Mesenchymal stem cell (in vitro differentiated cells and primary cell): Measurements from ENCODE around the gene RASSF7.

Experiments
- DNase-seq: peaks from one replicate; pipeline ENCODE4 v3.0.0-alpha.2; 2013
- H2AFZ ChIP-seq: one replicate; pipeline ENCODE4 v1.6.1; 2013; ENCODE audit warnings: low read depth, mild to moderate bottlenecking, control low read depth, inconsistent platforms, low read length, moderate library complexity
- H2AK5ac ChIP-seq: 2 replicates; pipeline ENCODE4 v1.6.1; 2013; ENCODE audit warnings: low read length, moderate library complexity, mild to moderate bottlenecking, inconsistent platforms; ENCODE audit not compliant: severe bottlenecking
- H2BK120ac ChIP-seq: one replicate; pipeline ENCODE4 v1.6.1; 2013; ENCODE audit warnings: low read depth, mild to moderate bottlenecking, inconsistent platforms, low read length, moderate library complexity
- H2BK12ac ChIP-seq, 2 experiments: one replicate each; pipeline ENCODE4 v1.6.1; 2013; ENCODE audit warnings: inconsistent platforms in 2 of 2, low read length in 2 of 2, mild to moderate bottlenecking in 2 of 2, moderate library complexity in 2 of 2, control low read depth in 1 of 2
- H2BK15ac ChIP-seq: one replicate; pipeline ENCODE4 v1.6.1; 2013; ENCODE audit warnings: mild to moderate bottlenecking, low read depth, inconsistent platforms; ENCODE audit not compliant: poor library complexity, severe bottlenecking
- H2BK5ac ChIP-seq: 2 replicates; pipeline ENCODE4 v1.6.1; 2013; ENCODE audit warnings: low read depth, mild to moderate bottlenecking, low read length, control low read depth, inconsistent platforms; ENCODE audit not compliant: poor library complexity, severe bottlenecking
- H3K14ac ChIP-seq, 2 experiments: one replicate each; pipeline ENCODE4 v1.6.1; 2013; ENCODE audit warnings: inconsistent platforms in 2 of 2, low read length in 2 of 2, control low read depth in 1 of 2, mild to moderate bottlenecking in 1 of 2, moderate library complexity in 1 of 2
- H3K18ac ChIP-seq, 2 experiments: one replicate each; pipeline ENCODE4 v1.6.1; 2013; ENCODE audit warnings: inconsistent platforms in 2 of 2, low read length in 2 of 2, control low read depth in 1 of 2, low read depth in 1 of 2, mild to moderate bottlenecking in 1 of 2
- H3K23ac ChIP-seq, 2 experiments: one replicate each; pipeline ENCODE4 v1.6.1; 2013; ENCODE audit warnings: inconsistent platforms in 2 of 2, low read length in 2 of 2, mild to moderate bottlenecking in 2 of 2, moderate library complexity in 2 of 2, control low read depth in 1 of 2
- H3K27ac ChIP-seq: 2 replicates; pipeline ENCODE4 v1.5.1; 2013; ENCODE audit warnings: mild to moderate bottlenecking, moderate library complexity, low read length, control low read depth, inconsistent platforms; ENCODE audit not compliant: poor library complexity, severe bottlenecking
- H3K27me3 ChIP-seq, 2 experiments: 2 replicates each; pipeline versions ENCODE4 v1.6.1 to v1.7.0; 2013; ENCODE audit warnings: low read length in 2 of 2, mild to moderate bottlenecking in 2 of 2, moderate library complexity in 2 of 2, control low read depth in 1 of 2, inconsistent platforms in 1 of 2; ENCODE audit not compliant: control insufficient read depth in 1 of 2, insufficient read depth in 1 of 2
- H3K36me3 ChIP-seq, 2 experiments: 2 replicates each; pipeline versions ENCODE4 v1.6.1 to v1.7.0; 2013; ENCODE audit warnings: low read length in 2 of 2, control low read depth in 1 of 2, inconsistent platforms in 1 of 2, low read depth in 1 of 2, mild to moderate bottlenecking in 1 of 2; ENCODE audit not compliant: insufficient read depth in 2 of 2, control insufficient read depth in 1 of 2
- H3K4ac ChIP-seq, 2 experiments: one replicate each; pipeline ENCODE4 v1.6.1; 2013; ENCODE audit warnings: inconsistent platforms in 2 of 2, low read length in 2 of 2, mild to moderate bottlenecking in 2 of 2, moderate library complexity in 2 of 2, control low read depth in 1 of 2, low read depth in 1 of 2
- H3K4me1 ChIP-seq: 2 replicates; pipeline ENCODE4 v1.6.1; 2013; ENCODE audit warnings: low read depth, low read length, control low read depth; ENCODE audit not compliant: control insufficient read depth, insufficient read depth
- H3K4me2 ChIP-seq: 2 replicates; pipeline ENCODE4 v1.6.1; 2013; ENCODE audit warnings: low read length, mild to moderate bottlenecking, inconsistent platforms; ENCODE audit not compliant: poor library complexity, severe bottlenecking
- H3K4me3 ChIP-seq, 2 experiments: 2 replicates each; pipeline versions ENCODE4 v1.5.1 to v1.7.0; 2013; ENCODE audit warnings: low read length in 2 of 2, mild to moderate bottlenecking in 2 of 2, control low read depth in 1 of 2, low read depth in 1 of 2; ENCODE audit not compliant: insufficient read depth in 1 of 2
- H3K79me1 ChIP-seq: replicated peaks from 2 replicates; pipeline ENCODE4 v1.6.1; 2013; ENCODE audit warnings: mild to moderate bottlenecking, control low read depth, low read length, inconsistent platforms; ENCODE audit not compliant: poor library complexity, severe bottlenecking
- H3K9ac ChIP-seq: 2 replicates; pipeline ENCODE4 v1.7.0; 2013; ENCODE audit warnings: mild to moderate bottlenecking, low read length, moderate library complexity
- H3K9me3 ChIP-seq: 2 replicates; pipeline ENCODE4 v1.7.0; 2013; ENCODE audit warnings: mild to moderate bottlenecking, low read length; ENCODE audit not compliant: control insufficient read depth
- H4K8ac ChIP-seq: one replicate; pipeline ENCODE4 v1.6.1; 2013; ENCODE audit warnings: inconsistent platforms, mild to moderate bottlenecking, low read length, moderate library complexity
- H4K91ac ChIP-seq: one replicate; pipeline ENCODE4 v1.6.1; 2013; ENCODE audit warnings: mild to moderate bottlenecking, low read length, inconsistent platforms
- WGBS: methylation state at CpG from one replicate; pipeline ENCODE4 v1.1.7; 2013; ENCODE audit warnings: mixed read lengths; 5-methylcytosine and 5-hydroxymethylcytosine counted together

RASSF7 gene

GRCh38 chr11:595400-595799 lies 34.6 kb downstream of the RASSF7 start:
- no peak overlapping the region for H2AK5ac ChIP-seq
- DNase-seq, result no peak
- H3K79me1 ChIP-seq, result peaks cover 57% of the 10 kb centered on the region
- H4K8ac ChIP-seq, result no peak overlapping the region
- 94% methylated on average over 10 of the region's 10 CpGs for WGBS
- no peak overlapping the region for H2BK5ac ChIP-seq
- no peaks in the 10 kb centered on the region for H3K9me3 ChIP-seq
- no peak overlapping the region for H3K4me2 ChIP-seq
- peaks cover 5% of the 10 kb centered on the region for H3K4me1 ChIP-seq
- H2BK120ac ChIP-seq, result no peak overlapping the region
- peaks cover 86 to 88% of the 10 kb centered on the region in 2 experiments for H3K36me3 ChIP-seq
- no peak overlapping the region for H2AFZ ChIP-seq
- H2BK12ac ChIP-seq, result no peak overlapping the region
- no peak overlapping the region for H3K14ac ChIP-seq
- no peak overlapping the region for H3K9ac ChIP-seq
- no peak overlapping the region for H3K4ac ChIP-seq
- H2BK15ac ChIP-seq, result no peak overlapping the region
- no peak overlapping the region for H3K23ac ChIP-seq
- H4K91ac ChIP-seq, result no peak overlapping the region
- H3K4me3 ChIP-seq, result no peak overlapping the region
- H3K27me3 ChIP-seq, result no peaks in the 10 kb centered on the region
- H3K18ac ChIP-seq, result no peak overlapping the region
- H3K27ac ChIP-seq, result no peak overlapping the region

GRCh38 chr11:596374-596773 lies 35.6 kb downstream of the RASSF7 start:
- no peak overlapping the region for H3K9ac ChIP-seq
- no peak overlapping the region for H2BK5ac ChIP-seq
- H3K79me1 ChIP-seq, result peaks cover 57% of the 10 kb centered on the region
- H2AK5ac ChIP-seq, result no peak overlapping the region
- no peak overlapping the region for H4K91ac ChIP-seq
- peaks cover 85 to 89% of the 10 kb centered on the region in 2 experiments for H3K36me3 ChIP-seq
- H2BK120ac ChIP-seq, result no peak overlapping the region
- no peak overlapping the region for H3K4me2 ChIP-seq
- no peak overlapping the region for H4K8ac ChIP-seq
- H3K27ac ChIP-seq, result no peak overlapping the region
- no peak overlapping the region for H3K4me3 ChIP-seq
- no peak overlapping the region for H2BK12ac ChIP-seq
- DNase-seq, result no peak
- 93% methylated on average over 7 of the region's 10 CpGs for WGBS
- no peak overlapping the region for H3K14ac ChIP-seq
- H3K4me1 ChIP-seq, result peaks cover 3% of the 10 kb centered on the region
- no peak overlapping the region for H2BK15ac ChIP-seq
- no peaks in the 10 kb centered on the region for H3K27me3 ChIP-seq
- H3K9me3 ChIP-seq, result no peaks in the 10 kb centered on the region
- no peak overlapping the region for H3K23ac ChIP-seq
- no peak overlapping the region for H2AFZ ChIP-seq
- no peak overlapping the region for H3K18ac ChIP-seq
- no peak overlapping the region for H3K4ac ChIP-seq

- 95% methylated on average over 26 of the region's 29 CpGs for WGBS
- no peak for DNase-seq
- Histone ChIP-seq H3K4me2 (no peak overlapping the region), H3K18ac (no peak overlapping the region), H3K4me3 (no peak overlapping the region), H3K27me3 (no peaks in the 10 kb centered on the region), H3K9me3 (no peaks in the 10 kb centered on the region), H2BK12ac (no peak overlapping the region), H2BK5ac (no peak overlapping the region), H3K14ac (no peak overlapping the region), H3K23ac (no peak overlapping the region), H2AFZ (no peak overlapping the region), H3K27ac (no peak overlapping the region), H2BK15ac (no peak overlapping the region), H3K4me1 (peaks cover 3% of the 10 kb centered on the region), H4K8ac (no peak overlapping the region), H2AK5ac (no peak overlapping the region), H3K79me1 (peaks cover 62% of the 10 kb centered on the region), H4K91ac (no peak overlapping the region), H2BK120ac (no peak overlapping the region), H3K4ac (no peak overlapping the region), H3K9ac (no peak overlapping the region), H3K36me3 (peaks cover 88 to 91% of the 10 kb centered on the region in 2 experiments)
Observed at GRCh38 chr11:597166-597725, 36.5 kb downstream of the RASSF7 start.

GRCh38 chr11:598005-598680 lies 37.4 kb downstream of the RASSF7 start:
- H2AK5ac ChIP-seq, result no peak overlapping the region
- H3K27ac ChIP-seq, result no peak overlapping the region
- H3K36me3 ChIP-seq, result peaks cover 87 to 91% of the 10 kb centered on the region in 2 experiments
- no peak overlapping the region for H2BK5ac ChIP-seq
- H2AFZ ChIP-seq, result no peak overlapping the region
- no peak overlapping the region for H3K9ac ChIP-seq
- no peak overlapping the region for H2BK120ac ChIP-seq
- no peak overlapping the region for H3K4me3 ChIP-seq
- no peak overlapping the region for H2BK15ac ChIP-seq
- no peak overlapping the region for H3K4me2 ChIP-seq
- no peak overlapping the region for H3K14ac ChIP-seq
- no peaks in the 10 kb centered on the region for H3K9me3 ChIP-seq
- no peaks in the 10 kb centered on the region for H3K27me3 ChIP-seq
- peak overlapping the region; percentile 5 for H4K91ac ChIP-seq
- no peak for DNase-seq
- no peak overlapping the region for H3K4ac ChIP-seq
- 96% methylated on average over 30 of the region's 30 CpGs for WGBS
- H2BK12ac ChIP-seq, result no peak overlapping the region
- peaks cover 56% of the 10 kb centered on the region for H3K79me1 ChIP-seq
- H3K23ac ChIP-seq, result no peak overlapping the region
- no peak overlapping the region for H4K8ac ChIP-seq
- H3K4me1 ChIP-seq, result peaks cover 3% of the 10 kb centered on the region
- H3K18ac ChIP-seq, result no peak overlapping the region
